A673 (cell line): ENCODE data around the gene TCF12. TPM values are rescaled to one million over a fixed set of nuclear protein-coding genes. Genes with fewer than 3 reads are reported as not detected.

Experiments
- BruUV-seq: library from RNA; stranded (reverse); fragments of 400-500 nt; replicated peaks from 2 replicates; lab custom pipeline; 2021; lab: Mats Ljungman, UMichigan
- CTCF ChIA-PET: fragments of 300-600 bp; sonication (Branson Sonifier 250); formaldehyde crosslinking; loops from one replicate; lab custom pipeline; 2022; ENCODE audit warnings: antibody characterized with exemption; lab: Charles Lee
- POLR2A ChIA-PET: fragments of 300-600 bp; sonication (Branson Sonifier 250); formaldehyde crosslinking; loops from one replicate; lab custom pipeline; 2022; ENCODE audit warnings: antibody characterized with exemption; ENCODE audit not compliant: low non-redundant PET; lab: Charles Lee
- DNase-seq: peaks from one replicate; pipeline ENCODE4 v3.0.0-alpha.2; 2015; ENCODE audit warnings: low spot score
- H3K27ac ChIP-seq: fragments of 200-600 bp; sonication (generic); 2 replicates; pipeline ENCODE4 v1.5.1; 2016; ENCODE audit warnings: mixed run types, low read depth, mild to moderate bottlenecking, mixed read lengths, antibody characterized with exemption, low read length; ENCODE audit not compliant: poor library complexity, severe bottlenecking
- H3K27me3 ChIP-seq: fragments of 200-600 bp; sonication (generic); replicated peaks from 2 replicates; pipeline ENCODE4 v1.6.1; 2017; ENCODE audit warnings: mixed run types, low read depth, mild to moderate bottlenecking, mixed read lengths, antibody characterized with exemption, low read length; ENCODE audit not compliant: insufficient read depth, poor library complexity
- H3K36me3 ChIP-seq: fragments of 200-600 bp; sonication (generic); 2 replicates; pipeline ENCODE4 v1.6.1; 2016; ENCODE audit warnings: mixed run types, mild to moderate bottlenecking, mixed read lengths, antibody characterized with exemption, low read length; ENCODE audit not compliant: insufficient read depth, poor library complexity, severe bottlenecking
- H3K4me1 ChIP-seq: fragments of 200-600 bp; sonication (generic); 2 replicates; pipeline ENCODE4 v1.6.1; 2017; ENCODE audit warnings: mixed run types, mild to moderate bottlenecking, mixed read lengths, antibody characterized with exemption, low read length; ENCODE audit not compliant: insufficient read depth, poor library complexity, severe bottlenecking
- H3K4me3 ChIP-seq: fragments of 200-600 bp; sonication (generic); 2 replicates; pipeline ENCODE4 v1.5.1; 2016; ENCODE audit warnings: low read depth, mixed run types, mild to moderate bottlenecking, mixed read lengths, low read length; ENCODE audit not compliant: poor library complexity, severe bottlenecking
- H3K9me3 ChIP-seq: fragments of 200-600 bp; sonication (generic); 2 replicates; pipeline ENCODE4 v1.6.1; 2016; ENCODE audit warnings: mixed run types, low read depth, mild to moderate bottlenecking, mixed read lengths, antibody characterized with exemption, low read length; ENCODE audit not compliant: poor library complexity, severe bottlenecking
- CTCF ChIP-seq: fragments of 300-800, 200-600 bp; sonication (generic); conservative IDR thresholded peaks from 2 replicates; pipeline ENCODE4 v1.5.1; 2017; ENCODE audit warnings: low read depth, mild to moderate bottlenecking, antibody characterized with exemption, low read length, moderate library complexity, mixed read lengths
- EZH2 ChIP-seq: fragments of 200-600 bp; sonication (generic); IDR thresholded peaks from 2 replicates; pipeline ENCODE4 v1.6.1; 2017; ENCODE audit warnings: borderline replicate concordance, low read depth, mild to moderate bottlenecking, mixed read lengths, antibody characterized with exemption, low read length; ENCODE audit not compliant: poor library complexity, severe bottlenecking
- intact Hi-C: fragments of 100-400 bp; cut with micrococcal nuclease; formaldehyde crosslinking; loops from one replicate; pipeline ENCODE4 v1.10.0; 2022; ENCODE audit not compliant: unreplicated experiment
- total RNA-seq: library from RNA; stranded (reverse); gene quantifications from 2 replicates; pipeline ENCODE4 v1.2.3, GENCODE V29; 2021

The TCF12 gene
- total RNA-seq, 1 experiment from 2014 or later = 351 TPM

GRCh38 chr15:57147621-57148020, 229.2 kb downstream of the TCF12 start:
- TF ChIP-seq EZH2 = no peak
- no peak for TF ChIP-seq CTCF
- no peak for DNase-seq
- no TSS peak for BruUV-seq
- CTCF ChIA-PET = interaction anchor here (0.7 to 2.1 kb wide), 4 partner anchors 65 to 380 kb away, joined by 4 to 14 read pairs (median 9); no protein-coding TSS in a partner anchor
- POLR2A ChIA-PET = no interaction called here
- no peaks in the 10 kb centered on the region for H3K27me3 ChIP-seq
- peaks cover 14% of the 10 kb centered on the region for H3K9me3 ChIP-seq
- H3K4me3 ChIP-seq = no peak overlapping the region
- peaks cover 78% of the 10 kb centered on the region for H3K4me1 ChIP-seq
- H3K36me3 ChIP-seq = peaks cover 11% of the 10 kb centered on the region
- intact Hi-C loops = loop anchor here (2.0 to 10.0 kb wide), 3 partner anchors 67 to 187 kb away; no protein-coding TSS in a partner anchor
- H3K27ac ChIP-seq = peak overlapping the region; percentile 96

DNA sequence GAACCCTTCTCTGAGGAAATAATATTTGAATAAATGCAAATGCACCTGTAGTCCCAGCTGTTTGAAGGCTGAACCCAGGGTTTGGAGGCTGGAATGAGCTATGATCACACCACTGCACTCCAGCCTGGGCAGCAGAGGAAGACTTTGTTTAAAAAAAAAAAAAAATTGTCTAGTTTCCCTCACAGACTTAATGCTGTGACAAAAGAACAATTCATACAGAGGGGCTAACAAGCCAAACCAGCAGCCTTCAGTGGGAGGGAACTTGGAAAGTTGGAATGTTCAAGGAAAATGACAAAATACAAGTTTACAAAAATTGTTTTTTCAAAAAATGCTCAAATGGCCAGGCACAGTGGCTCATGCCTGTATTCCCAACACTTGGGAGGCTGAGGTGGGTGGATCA, 229.8 kb downstream of the TCF12 start:
- POLR2A ChIA-PET = no interaction called here
- no TSS peak for BruUV-seq
- intact Hi-C loops = loop anchor here (10.0 kb wide), 1 partner anchor 187 kb away; no protein-coding TSS in a partner anchor

DNA sequence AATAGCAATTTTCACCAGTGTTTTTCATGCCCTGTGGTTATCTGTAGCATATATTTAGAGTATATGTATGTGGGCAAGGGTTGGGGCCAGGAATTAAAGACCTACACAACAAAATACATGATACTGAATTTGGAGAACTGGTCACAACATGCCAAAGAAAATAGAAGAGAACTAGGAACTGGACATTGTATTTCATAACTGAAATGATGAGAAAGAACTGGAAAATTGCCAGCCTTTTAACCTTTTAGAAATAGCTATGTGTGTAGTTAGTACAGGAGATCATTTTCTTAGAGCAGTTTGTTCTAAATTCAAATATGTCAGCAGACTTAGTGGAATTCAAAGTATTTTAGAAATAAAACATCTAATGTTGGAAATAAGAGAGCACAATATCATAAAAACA, 230.8 kb downstream of the TCF12 start:
- peaks cover 14% of the 10 kb centered on the region for H3K36me3 ChIP-seq
- no TSS peak for BruUV-seq
- TF ChIP-seq CTCF = no peak
- TF ChIP-seq EZH2 = no peak
- no peaks in the 10 kb centered on the region for H3K27me3 ChIP-seq
- H3K27ac ChIP-seq = peak overlapping the region; percentile 96
- POLR2A ChIA-PET = no interaction called here
- peaks cover 16% of the 10 kb centered on the region for H3K9me3 ChIP-seq
- H3K4me1 ChIP-seq = peaks cover 71% of the 10 kb centered on the region
- intact Hi-C loops = loop anchor here (10.0 kb wide), 1 partner anchor 186 kb away; no protein-coding TSS in a partner anchor
- no peak for DNase-seq
- CTCF ChIA-PET = no interaction called here
- no peak overlapping the region for H3K4me3 ChIP-seq

More for the DNA sequence above, 229.8 kb downstream of the TCF12 start:
- H3K27me3 ChIP-seq = no peaks in the 10 kb centered on the region
- CTCF ChIA-PET = interaction anchor here (0.7 to 1.1 kb wide), 2 partner anchors 71 to 158 kb away, joined by 4 to 6 read pairs; no protein-coding TSS in a partner anchor
- TF ChIP-seq CTCF (no peak), EZH2 (no peak)
- H3K4me3 ChIP-seq = no peak overlapping the region
- no peak for DNase-seq
- H3K36me3 ChIP-seq = peaks cover 14% of the 10 kb centered on the region
- H3K9me3 ChIP-seq = peaks cover 16% of the 10 kb centered on the region
- H3K4me1 ChIP-seq = peaks cover 71% of the 10 kb centered on the region
- H3K27ac ChIP-seq = peak overlapping the region; percentile 96
